Bronchial epithelial cell (primary cell): ENCODE results near the gene ZBTB3. TPM values are rescaled to one million over a fixed set of nuclear protein-coding genes. Genes with fewer than 3 reads are reported as not detected.

ENCODE experiments used
- DNase-seq: peaks from one replicate; pipeline ENCODE4 v3.0.0-alpha.2; 2010; ENCODE audit warnings: low read depth
- FAIRE-seq: peaks from 2 replicates; lab custom pipeline; 2011; peaks lifted over from hg19 to GRCh38; lab: Jason Lieb, UNC
- H3K27me3 ChIP-seq: 2 replicates; pipeline ENCODE4 v1.5.1; 2011; ENCODE audit warnings: low read length; ENCODE audit not compliant: control insufficient read depth, insufficient read depth
- H3K36me3 ChIP-seq: 2 replicates; pipeline ENCODE4 v1.5.1; 2011; ENCODE audit warnings: low read length; ENCODE audit not compliant: control insufficient read depth, insufficient read depth
- H3K4me3 ChIP-seq: 2 replicates; pipeline ENCODE4 v1.5.1; 2011; ENCODE audit warnings: mild to moderate bottlenecking, low read depth, low read length, control low read depth
- total RNA-seq: library from RNA; depleted of rRNA; stranded (reverse); fragments of >200 nt; gene quantifications from 2 replicates; pipeline ENCODE4 v1.2.1, GENCODE V29; 2014
- TF ChIP-seq, protein P1 (sequence below): IDR thresholded peaks from 2 replicates; pipeline ENCODE4 v1.5.1; 2011; ENCODE audit warnings: mild to moderate bottlenecking, moderate library complexity, low read length, control low read depth, inconsistent platforms; ENCODE audit not compliant: insufficient read depth, severe bottlenecking

The ZBTB3 gene
- total RNA-seq, 1 donor from 2014 or later = 11.6 TPM

DNA sequence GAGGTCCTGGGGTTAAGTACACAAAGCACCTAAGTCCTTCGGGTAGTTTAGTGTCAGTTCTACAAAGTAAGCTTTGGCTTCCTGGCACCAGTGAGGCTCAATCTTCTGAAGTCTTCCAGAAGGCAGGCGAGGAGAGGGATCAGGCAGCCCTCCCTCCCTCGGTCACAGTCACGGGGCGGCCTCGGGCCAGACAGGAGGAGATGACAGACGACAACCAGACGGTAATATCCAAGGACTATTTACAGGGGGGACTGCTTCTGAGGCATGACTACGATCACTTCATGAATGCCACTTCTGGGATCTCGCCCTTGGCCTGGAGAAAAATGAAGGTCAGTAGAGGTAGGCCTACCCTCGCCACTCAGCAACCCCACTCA is 38.2 kb upstream of the ZBTB3 start:
- TF ChIP-seq, protein P1, sequence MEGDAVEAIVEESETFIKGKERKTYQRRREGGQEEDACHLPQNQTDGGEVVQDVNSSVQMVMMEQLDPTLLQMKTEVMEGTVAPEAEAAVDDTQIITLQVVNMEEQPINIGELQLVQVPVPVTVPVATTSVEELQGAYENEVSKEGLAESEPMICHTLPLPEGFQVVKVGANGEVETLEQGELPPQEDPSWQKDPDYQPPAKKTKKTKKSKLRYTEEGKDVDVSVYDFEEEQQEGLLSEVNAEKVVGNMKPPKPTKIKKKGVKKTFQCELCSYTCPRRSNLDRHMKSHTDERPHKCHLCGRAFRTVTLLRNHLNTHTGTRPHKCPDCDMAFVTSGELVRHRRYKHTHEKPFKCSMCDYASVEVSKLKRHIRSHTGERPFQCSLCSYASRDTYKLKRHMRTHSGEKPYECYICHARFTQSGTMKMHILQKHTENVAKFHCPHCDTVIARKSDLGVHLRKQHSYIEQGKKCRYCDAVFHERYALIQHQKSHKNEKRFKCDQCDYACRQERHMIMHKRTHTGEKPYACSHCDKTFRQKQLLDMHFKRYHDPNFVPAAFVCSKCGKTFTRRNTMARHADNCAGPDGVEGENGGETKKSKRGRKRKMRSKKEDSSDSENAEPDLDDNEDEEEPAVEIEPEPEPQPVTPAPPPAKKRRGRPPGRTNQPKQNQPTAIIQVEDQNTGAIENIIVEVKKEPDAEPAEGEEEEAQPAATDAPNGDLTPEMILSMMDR = no peak
- no peak for FAIRE-seq
- no peak overlapping the region for H3K4me3 ChIP-seq
- H3K27me3 ChIP-seq = no peaks in the 10 kb centered on the region
- DNase-seq = no peak
- H3K36me3 ChIP-seq = peaks cover 21% of the 10 kb centered on the region

DNA sequence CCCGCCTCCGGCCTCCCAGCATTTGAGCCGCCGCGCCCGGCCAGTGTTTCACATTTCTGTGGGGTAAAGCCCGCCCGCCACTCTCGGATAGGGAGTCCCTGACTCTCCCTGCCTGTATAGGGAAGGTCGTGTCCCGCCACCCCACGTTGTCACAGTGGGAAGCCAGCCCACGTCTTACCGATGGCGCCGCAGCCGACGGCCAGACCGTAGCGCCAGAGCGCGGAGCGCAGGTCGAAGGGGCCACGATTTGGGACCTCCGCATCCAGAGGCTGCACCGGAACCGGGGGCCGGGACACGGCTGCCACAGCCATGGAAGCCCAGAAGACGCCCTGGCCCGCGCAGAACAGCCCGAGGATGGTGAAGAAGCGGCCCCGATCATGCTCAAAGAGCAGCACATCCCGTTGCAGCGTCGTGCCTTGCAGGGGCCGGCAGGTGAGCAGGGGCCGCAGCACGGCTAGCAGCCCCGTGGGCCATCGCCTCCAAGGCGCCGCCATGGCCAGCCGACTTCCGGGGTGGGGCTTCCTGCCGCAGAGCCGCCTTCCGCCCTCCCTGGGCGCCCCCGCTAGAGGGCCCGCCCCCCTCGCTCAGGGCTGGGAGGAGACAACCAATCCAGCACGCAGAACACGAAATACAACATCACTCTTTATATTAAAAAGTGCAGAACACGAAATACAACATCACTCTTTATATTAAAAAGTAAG is 37.7 kb upstream of the ZBTB3 start, which contains the start of gene TMEM223:
TMEM223 (minus strand) TSS at position 506 of the 701 bp plus-strand sequence; CDS start at position 494, 12 bp downstream.
- peak; percentile 65 for DNase-seq
- no peaks in the 10 kb centered on the region for H3K27me3 ChIP-seq
- TF ChIP-seq, protein P1 = peak; percentile 21
- peak within 1 kb of the TSS; percentile 89 for H3K4me3 ChIP-seq
- FAIRE-seq = no peak
- H3K36me3 ChIP-seq = peaks cover 21% of the 10 kb centered on the region

DNA sequence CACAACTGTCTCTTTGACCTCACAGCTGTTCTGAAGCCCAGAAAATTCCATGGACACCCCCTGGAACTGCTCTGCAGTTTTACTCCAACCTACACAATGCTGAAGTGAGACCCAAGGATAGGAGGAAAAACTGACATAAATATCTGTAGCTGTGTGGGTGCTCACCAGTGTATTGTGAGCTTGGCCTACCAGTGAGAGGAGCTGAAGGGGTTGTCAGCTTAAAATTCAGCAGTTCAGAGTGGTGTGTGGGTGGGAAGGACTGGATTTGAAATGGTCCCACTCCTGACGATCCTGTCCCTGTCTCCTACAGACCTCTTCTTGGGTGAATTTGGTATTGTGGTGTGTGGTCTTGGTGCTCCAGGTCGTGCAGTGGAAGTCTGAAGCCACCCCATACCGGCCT is 35.6 kb upstream of the ZBTB3 start:
- DNase-seq (no peak), FAIRE-seq (no peak)
- Histone ChIP-seq H3K27me3 (no peaks in the 10 kb centered on the region), H3K36me3 (peaks cover 8% of the 10 kb centered on the region), H3K4me3 (no peak overlapping the region)
- TF ChIP-seq, protein P1 = no peak

DNA sequence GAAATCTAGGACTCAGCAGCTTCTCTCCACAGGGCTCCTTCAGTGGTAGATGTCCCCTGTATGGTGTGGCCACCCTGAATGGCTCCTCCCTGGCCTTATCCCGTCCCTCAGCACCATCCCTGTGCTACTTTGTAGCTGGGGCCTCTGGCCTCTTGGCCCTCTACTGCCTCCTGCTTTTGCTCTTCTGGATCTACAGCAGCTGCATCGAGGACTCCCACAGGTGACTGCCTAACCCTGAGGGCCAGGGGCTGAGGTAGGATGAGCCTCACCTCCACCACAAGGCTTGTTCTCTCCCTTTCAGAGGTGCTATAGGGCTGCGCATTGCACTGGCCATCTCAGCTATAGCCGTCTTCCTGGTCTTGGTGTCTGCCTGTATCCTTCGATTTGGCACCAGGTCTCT is 35.0 kb upstream of the ZBTB3 start:
- Histone ChIP-seq H3K36me3 (peaks cover 4% of the 10 kb centered on the region), H3K27me3 (no peaks in the 10 kb centered on the region), H3K4me3 (no peak overlapping the region)
- FAIRE-seq (no peak), DNase-seq (no peak)
- TF ChIP-seq, protein P1 = peak; percentile 5

DNA sequence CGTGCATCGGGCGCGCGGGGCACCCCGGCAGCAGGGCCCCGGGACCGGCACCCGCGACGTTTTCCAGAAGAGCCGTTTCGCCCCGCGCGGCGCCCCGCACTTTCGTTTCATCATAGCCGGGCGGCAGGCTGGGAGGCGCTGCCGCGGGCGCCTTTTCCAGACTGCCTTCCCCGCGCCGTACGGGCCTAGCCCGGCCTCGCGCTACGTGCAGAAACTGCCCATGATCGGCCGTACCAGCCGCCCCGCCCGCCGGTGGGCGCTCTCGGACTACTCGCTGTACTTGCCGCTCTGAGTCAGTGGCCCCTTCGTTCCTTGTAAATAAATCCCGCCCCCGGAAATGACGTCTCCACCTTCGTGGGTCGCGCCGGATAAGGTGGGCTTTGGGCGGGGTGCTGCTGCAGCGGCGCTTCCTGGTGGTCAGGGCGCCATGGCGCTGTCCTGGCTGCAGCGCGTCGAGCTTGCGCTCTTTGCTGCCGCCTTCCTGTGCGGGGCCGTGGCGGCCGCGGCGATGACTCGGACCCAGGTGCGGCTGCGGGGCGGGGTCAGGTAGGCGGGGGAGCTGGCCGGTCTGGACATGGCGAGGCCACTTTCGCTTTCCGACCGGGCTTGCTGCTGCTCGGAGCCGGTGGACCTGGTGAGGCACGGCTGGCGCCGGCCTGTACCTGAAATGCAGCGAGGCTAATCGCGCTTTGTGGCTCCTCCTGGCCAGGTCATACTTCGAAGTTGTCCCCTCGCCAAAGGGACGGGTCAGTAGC is 33.2 kb upstream of the ZBTB3 start, which contains the start of gene TMEM179B:
TMEM179B (plus strand) TSS at position 398 of the 755 bp plus-strand sequence; CDS start at position 428, 30 bp downstream.
- FAIRE-seq (no peak), DNase-seq (peak; percentile 96)
- Histone ChIP-seq H3K4me3 (peak within 1 kb of the TSS; percentile 80), H3K27me3 (no peaks in the 10 kb centered on the region), H3K36me3 (peaks cover 3% of the 10 kb centered on the region)
- TF ChIP-seq, protein P1 = peak; percentile 87
